Endothelial cell of umbilical vein (primary cell): ENCODE data around the gene SESN2. TPM values are rescaled to one million over a fixed set of nuclear protein-coding genes. Genes with fewer than 3 reads are reported as not detected.

ENCODE experiments used
- BruUV-seq: library from RNA; stranded (reverse); fragments of 400-500 nt; replicated peaks from 2 replicates; lab custom pipeline; 2021; lab: Mats Ljungman, UMichigan
- CTCF ChIA-PET: fragments of 300-600, 350-600 bp; sonication (Branson Sonifier 250); formaldehyde crosslinking; loops from one replicate; lab custom pipeline; 2021; ENCODE audit warnings: antibody characterized with exemption, inconsistent platforms; lab: Charles Lee
- POLR2A ChIA-PET: fragments of 300-600, 350-600 bp; sonication (Branson Sonifier 250); formaldehyde crosslinking; loops from one replicate; lab custom pipeline; 2021; ENCODE audit warnings: antibody characterized with exemption, inconsistent platforms; lab: Charles Lee
- DNase-seq: peaks from one replicate; pipeline ENCODE4 v3.0.0-alpha.2; 2011; ENCODE audit warnings: low read depth, low spot score
- FAIRE-seq: peaks from 2 replicates; lab custom pipeline; 2011; peaks lifted over from hg19 to GRCh38; lab: Jason Lieb, UNC
- H2AFZ ChIP-seq: 2 replicates; pipeline ENCODE4 v1.6.0; 2012; ENCODE audit warnings: low read depth, low read length, control low read depth, inconsistent platforms
- H3K27ac ChIP-seq: 2 replicates; pipeline ENCODE4 v1.5.1; 2011; ENCODE audit warnings: low read depth, mild to moderate bottlenecking, control low read depth, low read length, moderate library complexity; ENCODE audit not compliant: insufficient read depth
- H3K27me3 ChIP-seq, 2 experiments: 2 replicates each; pipeline versions ENCODE4 v1.6.0 to v1.6.1; 2011; ENCODE audit warnings: low read length in 2 of 2, mixed read lengths in 1 of 2; ENCODE audit not compliant: control insufficient read depth in 2 of 2, insufficient read depth in 2 of 2
- H3K36me3 ChIP-seq, 2 experiments: 2 replicates in 1 of 2; 3 replicates in 1 of 2; pipeline ENCODE4 v1.5.1; 2011; ENCODE audit warnings: low read length in 2 of 2, mild to moderate bottlenecking in 1 of 2, moderate library complexity in 1 of 2; ENCODE audit not compliant: control insufficient read depth in 2 of 2, insufficient read depth in 2 of 2; ENCODE audit errors: extremely low read depth in 1 of 2
- H3K4me1 ChIP-seq: 3 replicates; pipeline ENCODE4 v1.5.1; 2011; ENCODE audit warnings: mild to moderate bottlenecking, low read length; ENCODE audit not compliant: control insufficient read depth, insufficient read depth; ENCODE audit errors: extremely low read depth
- H3K4me2 ChIP-seq: 2 replicates; pipeline ENCODE4 v1.6.1; 2011; ENCODE audit warnings: low read length, control low read depth, mixed read lengths; ENCODE audit not compliant: insufficient read depth
- H3K4me3 ChIP-seq, 3 experiments: fragments of 200-600 bp in 1 of 3; sonication (generic), shearing (Covaris generic) in 1 of 3; replicated peaks in 1 of 3; 2 replicates each; pipeline ENCODE4 v1.5.1; 2011 to 2016; ENCODE audit warnings: control low read depth in 3 of 3, low read length in 3 of 3, mild to moderate bottlenecking in 2 of 3, inconsistent platforms in 1 of 3, low read depth in 1 of 3, moderate library complexity in 1 of 3; ENCODE audit not compliant: insufficient read depth in 1 of 3
- H3K79me2 ChIP-seq: 2 replicates; pipeline ENCODE4 v1.6.0; 2012; ENCODE audit warnings: low read length, inconsistent platforms; ENCODE audit not compliant: control insufficient read depth, insufficient read depth
- H3K9ac ChIP-seq: replicated peaks from 2 replicates; pipeline ENCODE3; 2011; ENCODE audit warnings: low read length, control low read depth; ENCODE audit not compliant: insufficient read depth; ENCODE audit errors: extremely low read depth
- H3K9me1 ChIP-seq: replicated peaks from 3 replicates; pipeline ENCODE4 v1.6.0; 2011; ENCODE audit warnings: mild to moderate bottlenecking, low read length; ENCODE audit not compliant: control insufficient read depth, insufficient read depth; ENCODE audit errors: extremely low read depth
- H3K9me3 ChIP-seq: replicated peaks from 2 replicates; pipeline ENCODE4 v1.5.1; 2012; ENCODE audit warnings: low read length, inconsistent platforms; ENCODE audit not compliant: control insufficient read depth, insufficient read depth
- H4K20me1 ChIP-seq: replicated peaks from 2 replicates; pipeline ENCODE3; 2011; ENCODE audit warnings: mild to moderate bottlenecking, low read length; ENCODE audit not compliant: control insufficient read depth, insufficient read depth; ENCODE audit errors: extremely low read depth
- EZH2 ChIP-seq: IDR thresholded peaks from 2 replicates; pipeline ENCODE4 v1.6.1; 2012; ENCODE audit warnings: borderline replicate concordance, low read depth, mild to moderate bottlenecking, moderate library complexity, low read length, inconsistent platforms; ENCODE audit not compliant: severe bottlenecking
- FOS ChIP-seq: IDR thresholded peaks from 2 replicates; pipeline ENCODE4 v1.6.1; 2011; ENCODE audit warnings: mild to moderate bottlenecking, low read length, moderate library complexity, borderline replicate concordance; ENCODE audit not compliant: insufficient read depth
- GATA2 ChIP-seq: IDR thresholded peaks from 2 replicates; pipeline ENCODE4 v1.7.0; 2011; ENCODE audit warnings: low read depth, mild to moderate bottlenecking, moderate library complexity, mixed read lengths, low read length; ENCODE audit not compliant: insufficient read length, insufficient read depth
- JUN ChIP-seq: IDR thresholded peaks from 2 replicates; pipeline ENCODE4 v1.6.1; 2011; ENCODE audit warnings: borderline replicate concordance, low read depth; ENCODE audit not compliant: insufficient read length, insufficient read depth
- MYC ChIP-seq: IDR thresholded peaks from one replicate; pipeline ENCODE4 v1.6.1; 2011; ENCODE audit warnings: mild to moderate bottlenecking, low read depth, low read length
- POLR2A ChIP-seq: IDR thresholded peaks from 2 replicates; pipeline ENCODE4 v1.6.1; 2012; ENCODE audit warnings: low read depth, mild to moderate bottlenecking, control low read depth, low read length
- POLR2AphosphoS5 ChIP-seq: IDR thresholded peaks from 2 replicates; pipeline ENCODE4 v1.6.1; 2012; ENCODE audit warnings: low read depth, mild to moderate bottlenecking, control low read depth, low read length, moderate library complexity; ENCODE audit not compliant: insufficient read depth
- dilution Hi-C: fragments of 300-500 bp; cut with MboI; formaldehyde crosslinking; loops from one replicate; pipeline ENCODE4 v1.15.0; 2019; ENCODE audit warnings: low sequenced_read_pairs; ENCODE audit not compliant: extremely low pct_ligation_motif_present
- intact Hi-C: fragments of 100-400 bp; cut with micrococcal nuclease; formaldehyde crosslinking; loops from one replicate; pipeline ENCODE4 v1.10.0; 2022
- polyA plus RNA-seq, 4 experiments: library from polyadenylated mRNA; depleted of rRNA in 3 of 4; stranded (reverse) in 3 of 4; unstranded in 1 of 4; fragments of >200 nt; gene quantifications; 2 replicates each; pipeline versions ENCODE4 v1.2.1 to v1.2.3, GENCODE V29; 2011 to 2012; ENCODE audit warnings: missing spikeins in 1 of 4
- total RNA-seq: library from RNA; stranded (reverse); gene quantifications from 2 replicates; pipeline ENCODE4 v1.2.3, GENCODE V29; 2021
- TF ChIP-seq, protein P1 (sequence below): IDR thresholded peaks from 2 replicates; pipeline ENCODE4 v1.6.1; 2011; ENCODE audit not compliant: insufficient read depth, insufficient read length
- TF ChIP-seq, protein P2 (sequence below), 2 donors: IDR thresholded peaks; 1 replicate in 1 of 2; 2 replicates in 1 of 2; pipeline ENCODE4 v1.5.1; 2011; ENCODE audit warnings: low read length in 2 of 2, mild to moderate bottlenecking in 2 of 2, moderate library complexity in 2 of 2, control low read depth in 1 of 2, inconsistent platforms in 1 of 2, low read depth in 1 of 2; ENCODE audit not compliant: insufficient read depth in 1 of 2; ENCODE audit errors: extremely low read depth in 1 of 2

The SESN2 gene
- total and polyA plus RNA-seq, 2 donors (not counting 3 experiments of a cell fraction or from before 2014, with no cell fraction given) = 11.6 to 13.2 TPM

DNA sequence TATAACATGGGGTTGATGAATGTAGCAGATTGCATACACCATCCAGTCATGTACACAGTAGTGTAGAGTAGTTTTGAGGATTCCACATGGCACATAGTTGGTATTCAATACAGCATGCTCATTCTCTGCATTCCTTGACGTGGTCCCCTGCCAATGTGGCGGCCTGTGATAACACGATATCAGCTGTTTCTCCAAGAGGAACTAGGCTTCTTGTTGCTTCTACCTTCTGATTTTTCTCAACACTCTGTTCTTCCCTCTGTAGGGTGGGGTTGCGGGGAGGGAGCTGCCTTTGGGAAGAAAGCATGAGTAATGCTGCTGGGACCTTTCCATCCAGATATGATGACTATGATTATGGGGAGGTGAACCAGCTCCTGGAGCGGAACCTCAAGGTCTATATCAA is 19.4 kb downstream of the SESN2 start:
- POLR2A ChIA-PET = no interaction called here
- no peaks in the 10 kb centered on the region for H3K4me1 ChIP-seq
- H2AFZ ChIP-seq = no peak overlapping the region
- H3K79me2 ChIP-seq = no peaks in the 10 kb centered on the region
- H3K27me3 ChIP-seq = no peaks in the 10 kb centered on the region
- no peak overlapping the region for H3K4me3 ChIP-seq
- no peaks in the 10 kb centered on the region for H3K9me1 ChIP-seq
- peaks cover 4 to 40% of the 10 kb centered on the region in 2 experiments for H3K36me3 ChIP-seq
- no peak overlapping the region for H3K4me2 ChIP-seq
- no peak for FAIRE-seq
- intact Hi-C loops (no loop called here), dilution Hi-C loops (no loop called here)
- no peak overlapping the region for H3K9ac ChIP-seq
- H4K20me1 ChIP-seq = no peaks in the 10 kb centered on the region
- no peak overlapping the region for H3K27ac ChIP-seq
- H3K9me3 ChIP-seq = no peaks in the 10 kb centered on the region
- CTCF ChIA-PET = interaction anchor here (1.3 kb wide), 1 partner anchor 30 kb away, joined by 4 read pairs; no protein-coding TSS in a partner anchor
- TF ChIP-seq POLR2A (no peak), FOS (no peak), EZH2 (no peak), JUN (no peak), POLR2AphosphoS5 (no peak), GATA2 (no peak)
- TF ChIP-seq, protein P1, sequence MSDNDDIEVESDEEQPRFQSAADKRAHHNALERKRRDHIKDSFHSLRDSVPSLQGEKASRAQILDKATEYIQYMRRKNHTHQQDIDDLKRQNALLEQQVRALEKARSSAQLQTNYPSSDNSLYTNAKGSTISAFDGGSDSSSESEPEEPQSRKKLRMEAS = no peak
- DNase-seq = no peak
- BruUV-seq = no TSS peak

DNA sequence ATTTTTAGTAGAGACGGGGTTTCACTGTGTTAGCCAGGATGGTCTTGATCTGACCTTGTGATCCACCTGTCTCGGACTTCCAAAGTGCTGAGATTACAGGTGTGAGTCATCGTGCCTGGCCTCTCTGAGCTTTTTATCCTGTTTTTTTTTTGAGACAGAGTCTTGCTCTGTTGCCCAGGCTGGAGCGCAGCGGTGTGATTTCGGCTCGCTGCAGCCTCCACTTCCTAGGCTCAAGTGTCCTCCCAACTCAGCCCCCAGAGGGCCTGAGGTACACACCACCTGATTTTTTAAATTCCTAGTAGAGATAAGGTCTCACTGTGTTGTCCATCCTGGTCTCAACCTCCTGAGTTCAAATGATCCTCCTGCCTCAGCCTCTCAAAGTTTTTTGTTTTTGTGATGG is 20.4 kb downstream of the SESN2 start:
- dilution Hi-C loops = no loop called here

More for the DNA sequence above, 20.4 kb downstream of the SESN2 start:
- DNase-seq (no peak), FAIRE-seq (no peak)
- no peak overlapping the region for H3K9ac ChIP-seq
- no TSS peak for BruUV-seq
- H3K79me2 ChIP-seq = no peaks in the 10 kb centered on the region
- no peaks in the 10 kb centered on the region for H4K20me1 ChIP-seq
- H3K27me3 ChIP-seq = no peaks in the 10 kb centered on the region
- no peaks in the 10 kb centered on the region for H3K4me1 ChIP-seq
- intact Hi-C loops = no loop called here
- POLR2A ChIA-PET = no interaction called here
- no peaks in the 10 kb centered on the region for H3K9me3 ChIP-seq
- peaks cover 4 to 33% of the 10 kb centered on the region in 2 experiments for H3K36me3 ChIP-seq
- H3K4me3 ChIP-seq = no peak overlapping the region
- no peak overlapping the region for H2AFZ ChIP-seq
- no peak for TF ChIP-seq POLR2A
- TF ChIP-seq MYC = no peak
- no peak for TF ChIP-seq GATA2
- no peak for TF ChIP-seq JUN
- TF ChIP-seq POLR2AphosphoS5 = no peak
- TF ChIP-seq FOS = no peak
- TF ChIP-seq, protein P1 = no peak
- TF ChIP-seq, protein P2, sequence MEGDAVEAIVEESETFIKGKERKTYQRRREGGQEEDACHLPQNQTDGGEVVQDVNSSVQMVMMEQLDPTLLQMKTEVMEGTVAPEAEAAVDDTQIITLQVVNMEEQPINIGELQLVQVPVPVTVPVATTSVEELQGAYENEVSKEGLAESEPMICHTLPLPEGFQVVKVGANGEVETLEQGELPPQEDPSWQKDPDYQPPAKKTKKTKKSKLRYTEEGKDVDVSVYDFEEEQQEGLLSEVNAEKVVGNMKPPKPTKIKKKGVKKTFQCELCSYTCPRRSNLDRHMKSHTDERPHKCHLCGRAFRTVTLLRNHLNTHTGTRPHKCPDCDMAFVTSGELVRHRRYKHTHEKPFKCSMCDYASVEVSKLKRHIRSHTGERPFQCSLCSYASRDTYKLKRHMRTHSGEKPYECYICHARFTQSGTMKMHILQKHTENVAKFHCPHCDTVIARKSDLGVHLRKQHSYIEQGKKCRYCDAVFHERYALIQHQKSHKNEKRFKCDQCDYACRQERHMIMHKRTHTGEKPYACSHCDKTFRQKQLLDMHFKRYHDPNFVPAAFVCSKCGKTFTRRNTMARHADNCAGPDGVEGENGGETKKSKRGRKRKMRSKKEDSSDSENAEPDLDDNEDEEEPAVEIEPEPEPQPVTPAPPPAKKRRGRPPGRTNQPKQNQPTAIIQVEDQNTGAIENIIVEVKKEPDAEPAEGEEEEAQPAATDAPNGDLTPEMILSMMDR (IDR thresholded peaks at IDR 0.05; ENCODE audit: extremely low read depth in 1 of 2, insufficient read depth in 1 of 2, low read depth in 1 of 2, low read length in 2 of 2) = no peak
- no peak for TF ChIP-seq EZH2
- no peaks in the 10 kb centered on the region for H3K9me1 ChIP-seq
- CTCF ChIA-PET = interaction anchor here (1.0 to 1.3 kb wide), 3 partner anchors 10 to 88 kb away, joined by 3 to 5 read pairs (median 3); no protein-coding TSS in a partner anchor
- no peak overlapping the region for H3K27ac ChIP-seq
- H3K4me2 ChIP-seq = no peak overlapping the region
